ENCODE results near the gene ENOX1.
A peak's percentile ranks its signal among the peaks of the same experiment; 100 is the strongest.

Gene ENOX1

GRCh38 chr13:43767341-43767931, 19.3 kb downstream of the ENOX1 start:
- Histone ChIP-seq H3K4me3 (ENCODE audit: low read depth in 1 of 2, low read length in 2 of 2) (no peak overlapping the region), H3K27me3 (ENCODE audit: low read depth, low read length) (no peaks in the 10 kb centered on the region), H3K4me1 (ENCODE audit: control insufficient read depth in 1 of 2, insufficient read depth in 2 of 2, low read length in 2 of 2) (peaks cover 0 to 18% of the 10 kb centered on the region in 2 donors), H3K36me3 (ENCODE audit: control insufficient read depth in 1 of 2, insufficient read depth in 2 of 2, low read length in 2 of 2) (no peaks in the 10 kb centered on the region), H3K27ac (ENCODE audit: low read length) (peak overlapping the region; percentile 5), H3K9me3 (ENCODE audit: control insufficient read depth in 1 of 2, low read length in 2 of 2) (no peaks in the 10 kb centered on the region)

- no peaks in the 10 kb centered on the region for H3K27me3 ChIP-seq (ENCODE audit: low read depth, low read length)
- no peak overlapping the region for H3K4me3 ChIP-seq (ENCODE audit: low read depth in 1 of 2, low read length in 2 of 2)
- no peaks in the 10 kb centered on the region for H3K36me3 ChIP-seq (ENCODE audit: control insufficient read depth in 1 of 2, insufficient read depth in 2 of 2, low read length in 2 of 2)
- H3K9me3 ChIP-seq (ENCODE audit: control insufficient read depth in 1 of 2, low read length in 2 of 2): no peaks in the 10 kb centered on the region
- H3K27ac ChIP-seq (ENCODE audit: low read length): peak overlapping the region; percentile 62
- H3K4me1 ChIP-seq (ENCODE audit: control insufficient read depth in 1 of 2, insufficient read depth in 2 of 2, low read length in 2 of 2): peaks cover 0 to 18% of the 10 kb centered on the region in 2 donors
Observed at GRCh38 chr13:43766725-43767124, 20.0 kb downstream of the ENOX1 start.

GRCh38 chr13:43764349-43764748, 22.4 kb downstream of the ENOX1 start:
- no peaks in the 10 kb centered on the region for H3K27me3 ChIP-seq (ENCODE audit: low read depth, low read length)
- H3K4me3 ChIP-seq (ENCODE audit: low read depth in 1 of 2, low read length in 2 of 2): no peak overlapping the region
- H3K36me3 ChIP-seq (ENCODE audit: control insufficient read depth in 1 of 2, insufficient read depth in 2 of 2, low read length in 2 of 2): no peaks in the 10 kb centered on the region
- no peak overlapping the region for H3K27ac ChIP-seq (ENCODE audit: low read length)
- peaks cover 0 to 18% of the 10 kb centered on the region in 2 donors for H3K4me1 ChIP-seq (ENCODE audit: control insufficient read depth in 1 of 2, insufficient read depth in 2 of 2, low read length in 2 of 2)
- H3K9me3 ChIP-seq (ENCODE audit: control insufficient read depth in 1 of 2, low read length in 2 of 2): no peaks in the 10 kb centered on the region

GRCh38 chr13:43763143-43763759, 23.5 kb downstream of the ENOX1 start:
- H3K27ac ChIP-seq (ENCODE audit: low read length): no peak overlapping the region

DNA sequence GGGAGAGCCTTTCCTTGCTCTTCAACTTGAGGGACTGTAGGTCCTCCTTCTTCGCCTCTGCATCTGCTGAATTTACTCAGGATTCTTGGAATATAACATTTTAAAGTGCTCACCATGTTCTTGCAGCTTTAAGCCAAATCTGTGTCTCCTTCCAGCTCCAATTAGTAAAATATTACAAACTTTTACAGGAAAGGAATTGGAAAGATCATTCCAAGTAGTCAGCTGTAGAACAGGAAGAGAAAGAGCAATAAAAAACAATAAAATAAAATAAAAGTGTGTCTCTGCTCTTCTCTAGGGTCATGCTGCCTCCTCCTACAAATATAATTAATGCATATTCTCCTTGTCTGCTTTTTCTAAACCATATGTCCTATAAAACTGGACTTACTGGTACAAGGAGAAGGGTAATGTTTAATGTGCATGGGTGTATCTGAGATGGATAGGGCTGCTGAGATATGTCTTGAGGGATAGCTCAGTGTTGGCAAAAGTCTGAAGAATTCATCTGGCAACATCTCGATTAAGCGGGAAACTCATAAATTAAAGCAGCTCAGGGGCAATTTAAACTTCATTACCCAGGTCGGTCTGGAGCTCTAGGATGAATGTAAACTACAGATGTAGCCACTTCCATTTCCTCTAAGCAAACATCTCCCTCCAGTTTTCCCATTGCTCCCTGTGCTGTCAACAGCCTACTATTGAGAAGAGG, 25.0 kb downstream of the ENOX1 start:
- H3K36me3 ChIP-seq (ENCODE audit: control insufficient read depth in 1 of 2, insufficient read depth in 2 of 2, low read length in 2 of 2): no peaks in the 10 kb centered on the region
- H3K4me3 ChIP-seq (ENCODE audit: low read depth in 1 of 2, low read length in 2 of 2): no peak overlapping the region
- no peaks in the 10 kb centered on the region for H3K27me3 ChIP-seq (ENCODE audit: low read depth, low read length)
- peaks cover 0 to 5% of the 10 kb centered on the region in 2 donors for H3K4me1 ChIP-seq (ENCODE audit: control insufficient read depth in 1 of 2, insufficient read depth in 2 of 2, low read length in 2 of 2)
- H3K27ac ChIP-seq (ENCODE audit: low read length): no peak overlapping the region
- H3K9me3 ChIP-seq (ENCODE audit: control insufficient read depth in 1 of 2, low read length in 2 of 2): no peaks in the 10 kb centered on the region

More at GRCh38 chr13:43763143-43763759, 23.5 kb downstream of the ENOX1 start:
- Histone ChIP-seq H3K27me3 (ENCODE audit: low read depth, low read length) (no peaks in the 10 kb centered on the region), H3K9me3 (ENCODE audit: control insufficient read depth in 1 of 2, low read length in 2 of 2) (no peaks in the 10 kb centered on the region), H3K4me3 (ENCODE audit: low read depth in 1 of 2, low read length in 2 of 2) (no peak overlapping the region), H3K36me3 (ENCODE audit: control insufficient read depth in 1 of 2, insufficient read depth in 2 of 2, low read length in 2 of 2) (no peaks in the 10 kb centered on the region), H3K4me1 (ENCODE audit: control insufficient read depth in 1 of 2, insufficient read depth in 2 of 2, low read length in 2 of 2) (peaks cover 0 to 18% of the 10 kb centered on the region in 2 donors)

GRCh38 chr13:43760257-43760656, 26.5 kb downstream of the ENOX1 start:
- H3K4me3 ChIP-seq (ENCODE audit: low read depth in 1 of 2, low read length in 2 of 2): no peak overlapping the region
- H3K36me3 ChIP-seq (ENCODE audit: control insufficient read depth in 1 of 2, insufficient read depth in 2 of 2, low read length in 2 of 2): no peaks in the 10 kb centered on the region

GRCh38 chr13:43758834-43759233, 27.9 kb downstream of the ENOX1 start:
- H3K4me3 ChIP-seq (ENCODE audit: low read depth in 1 of 2, low read length in 2 of 2): no peak overlapping the region
- no peak overlapping the region for H3K27ac ChIP-seq (ENCODE audit: low read length)
- H3K4me1 ChIP-seq (ENCODE audit: control insufficient read depth in 1 of 2, insufficient read depth in 2 of 2, low read length in 2 of 2): no peaks in the 10 kb centered on the region
- no peaks in the 10 kb centered on the region for H3K36me3 ChIP-seq (ENCODE audit: control insufficient read depth in 1 of 2, insufficient read depth in 2 of 2, low read length in 2 of 2)
- no peaks in the 10 kb centered on the region for H3K27me3 ChIP-seq (ENCODE audit: low read depth, low read length)
- no peaks in the 10 kb centered on the region for H3K9me3 ChIP-seq (ENCODE audit: control insufficient read depth in 1 of 2, low read length in 2 of 2)

More at GRCh38 chr13:43760257-43760656, 26.5 kb downstream of the ENOX1 start:
- no peaks in the 10 kb centered on the region for H3K4me1 ChIP-seq (ENCODE audit: control insufficient read depth in 1 of 2, insufficient read depth in 2 of 2, low read length in 2 of 2)
- no peaks in the 10 kb centered on the region for H3K9me3 ChIP-seq (ENCODE audit: control insufficient read depth in 1 of 2, low read length in 2 of 2)
- H3K27me3 ChIP-seq (ENCODE audit: low read depth, low read length): no peaks in the 10 kb centered on the region
- no peak overlapping the region for H3K27ac ChIP-seq (ENCODE audit: low read length)

DNA sequence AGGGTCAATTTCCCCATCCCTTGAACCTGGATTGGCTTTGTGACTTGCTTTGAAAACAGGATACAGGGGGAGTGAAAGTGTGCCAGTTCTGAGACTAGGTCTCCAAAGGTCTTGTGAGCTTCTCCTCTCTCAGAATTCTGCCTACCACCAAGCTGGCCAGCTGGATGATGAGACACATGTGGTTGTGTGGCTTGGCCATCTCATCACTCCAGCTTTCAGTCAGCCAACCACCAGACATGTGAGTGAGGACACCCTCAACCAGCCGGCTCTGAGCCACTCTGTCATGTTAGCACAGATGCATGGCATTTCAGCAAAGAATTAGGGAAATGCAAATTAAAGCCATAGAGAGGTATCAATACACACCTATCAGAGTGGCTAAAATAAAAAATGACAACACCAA, 29.5 kb downstream of the ENOX1 start:
- no peaks in the 10 kb centered on the region for H3K27me3 ChIP-seq (ENCODE audit: low read depth, low read length)
- no peaks in the 10 kb centered on the region for H3K9me3 ChIP-seq (ENCODE audit: control insufficient read depth in 1 of 2, low read length in 2 of 2)
- H3K27ac ChIP-seq (ENCODE audit: low read length): no peak overlapping the region
- no peaks in the 10 kb centered on the region for H3K4me1 ChIP-seq (ENCODE audit: control insufficient read depth in 1 of 2, insufficient read depth in 2 of 2, low read length in 2 of 2)
- no peak overlapping the region for H3K4me3 ChIP-seq (ENCODE audit: low read depth in 1 of 2, low read length in 2 of 2)
- H3K36me3 ChIP-seq (ENCODE audit: control insufficient read depth in 1 of 2, insufficient read depth in 2 of 2, low read length in 2 of 2): no peaks in the 10 kb centered on the region

- no peak overlapping the region for H3K4me3 ChIP-seq (ENCODE audit: low read depth in 1 of 2, low read length in 2 of 2)
- no peaks in the 10 kb centered on the region for H3K36me3 ChIP-seq (ENCODE audit: control insufficient read depth in 1 of 2, insufficient read depth in 2 of 2, low read length in 2 of 2)
- H3K4me1 ChIP-seq (ENCODE audit: control insufficient read depth in 1 of 2, insufficient read depth in 2 of 2, low read length in 2 of 2): no peaks in the 10 kb centered on the region
- no peaks in the 10 kb centered on the region for H3K9me3 ChIP-seq (ENCODE audit: control insufficient read depth in 1 of 2, low read length in 2 of 2)
- H3K27ac ChIP-seq (ENCODE audit: low read length): no peak overlapping the region
- no peaks in the 10 kb centered on the region for H3K27me3 ChIP-seq (ENCODE audit: low read depth, low read length)
Observed at GRCh38 chr13:43755844-43756243, 30.9 kb downstream of the ENOX1 start.

- Histone ChIP-seq H3K4me3 (ENCODE audit: low read depth in 1 of 2, low read length in 2 of 2) (no peak overlapping the region), H3K4me1 (ENCODE audit: control insufficient read depth in 1 of 2, insufficient read depth in 2 of 2, low read length in 2 of 2) (no peaks in the 10 kb centered on the region), H3K9me3 (ENCODE audit: control insufficient read depth in 1 of 2, low read length in 2 of 2) (no peaks in the 10 kb centered on the region), H3K27me3 (ENCODE audit: low read depth, low read length) (no peaks in the 10 kb centered on the region), H3K36me3 (ENCODE audit: control insufficient read depth in 1 of 2, insufficient read depth in 2 of 2, low read length in 2 of 2) (no peaks in the 10 kb centered on the region), H3K27ac (ENCODE audit: low read length) (no peak overlapping the region)
Observed at GRCh38 chr13:43751624-43752023, 35.1 kb downstream of the ENOX1 start.

GRCh38 chr13:43749503-43749902, 37.3 kb downstream of the ENOX1 start:
- Histone ChIP-seq H3K4me1 (ENCODE audit: control insufficient read depth in 1 of 2, insufficient read depth in 2 of 2, low read length in 2 of 2) (peaks cover 0 to 5% of the 10 kb centered on the region in 2 donors), H3K36me3 (ENCODE audit: control insufficient read depth in 1 of 2, insufficient read depth in 2 of 2, low read length in 2 of 2) (no peaks in the 10 kb centered on the region), H3K27me3 (ENCODE audit: low read depth, low read length) (no peaks in the 10 kb centered on the region), H3K9me3 (ENCODE audit: control insufficient read depth in 1 of 2, low read length in 2 of 2) (no peaks in the 10 kb centered on the region), H3K27ac (ENCODE audit: low read length) (no peak overlapping the region), H3K4me3 (ENCODE audit: low read depth in 1 of 2, low read length in 2 of 2) (no peak overlapping the region)

Measured in muscle layer of duodenum (tissue), 2 donors.